ENCODE measurements around the gene TUBG2. TPM values are rescaled to one million over a fixed set of nuclear protein-coding genes. Genes with fewer than 3 reads are reported as not detected.

TUBG2 gene
- total RNA-seq, 1 donor from 2014 or later, result 14.2 TPM

- TF ChIP-seq CTCF (conservative IDR thresholded peaks at IDR 0.05; ENCODE audit: low read depth, low read length), result no peak
- no peak overlapping the region for H3K4me3 ChIP-seq (ENCODE audit: low read depth, low read length)
- DNase-seq (ENCODE audit: low read depth), result no peak
These were observed 45.4 kb downstream of the TUBG2 start for GRCh38 chr17:42704490-42704836.

GRCh38 chr17:42704837-42705494, 45.9 kb downstream of the TUBG2 start:
- H3K4me3 ChIP-seq (ENCODE audit: low read depth, low read length), result no peak overlapping the region
- DNase-seq (ENCODE audit: low read depth), result no peak
- TF ChIP-seq CTCF (conservative IDR thresholded peaks at IDR 0.05; ENCODE audit: low read depth, low read length), result no peak

GRCh38 chr17:42706732-42707131, 47.6 kb downstream of the TUBG2 start:
- H3K4me3 ChIP-seq (ENCODE audit: low read depth, low read length), result no peak overlapping the region
- no peak for TF ChIP-seq CTCF (conservative IDR thresholded peaks at IDR 0.05; ENCODE audit: low read depth, low read length)
- no peak for DNase-seq (ENCODE audit: low read depth)

GRCh38 chr17:42708588-42708987, 49.5 kb downstream of the TUBG2 start:
- no peak for TF ChIP-seq CTCF (conservative IDR thresholded peaks at IDR 0.05; ENCODE audit: low read depth, low read length)
- no peak for DNase-seq (ENCODE audit: low read depth)
- no peak overlapping the region for H3K4me3 ChIP-seq (ENCODE audit: low read depth, low read length)

GRCh38 chr17:42709561-42709960, 50.5 kb downstream of the TUBG2 start:
- H3K4me3 ChIP-seq (ENCODE audit: low read depth, low read length), result no peak overlapping the region
- no peak for DNase-seq (ENCODE audit: low read depth)
- no peak for TF ChIP-seq CTCF (conservative IDR thresholded peaks at IDR 0.05; ENCODE audit: low read depth, low read length)

Other genes with a start within 250 kb of the TUBG2 start
- gene CAVIN1, start 236.0 kb upstream of the TUBG2 start, total RNA-seq, result 184 and 265 TPM in 2 replicates
- gene ATP6V0A1, start 200.4 kb upstream of the TUBG2 start, total RNA-seq, result 25.4 and 32.3 TPM in 2 replicates
- gene NAGLU, start 123.0 kb upstream of the TUBG2 start, total RNA-seq, result 25.2 and 28.8 TPM in 2 replicates
- 0.75 and 0.94 TPM in 2 replicates for gene HSD17B1, start 106.4 kb upstream of the TUBG2 start, total RNA-seq
- gene COASY, start 97.1 kb upstream of the TUBG2 start, total RNA-seq, result 49.4 and 58.2 TPM in 2 replicates
- gene MLX, start 92.2 kb upstream of the TUBG2 start, total RNA-seq, result 15.7 and 47.6 TPM in 2 replicates
- 23.8 and 25.9 TPM in 2 replicates for gene PSMC3IP, start 81.6 kb upstream of the TUBG2 start, total RNA-seq
- gene RETREG3, start 49.9 kb upstream of the TUBG2 start, total RNA-seq, result 38.0 and 38.2 TPM in 2 replicates
- 96.1 and 142 TPM in 2 replicates for gene TUBG1, start 49.6 kb upstream of the TUBG2 start, total RNA-seq
- 8.5 and 19.1 TPM in 2 replicates for gene PLEKHH3, start 17.7 kb downstream of the TUBG2 start, total RNA-seq
- 3.0 and 6.5 TPM in 2 replicates for gene CCR10, start 22.6 kb downstream of the TUBG2 start, total RNA-seq
- 4.1 and 11.8 TPM in 2 replicates for gene CNTNAP1, start 23.2 kb downstream of the TUBG2 start, total RNA-seq
- 6.9 and 14.4 TPM in 2 replicates for gene EZH1, start 85.8 kb downstream of the TUBG2 start, total RNA-seq
- gene RAMP2, start 101.9 kb downstream of the TUBG2 start, total RNA-seq, result 1.0 and 4.3 TPM in 2 replicates
- 90.1 and 136 TPM in 2 replicates for gene VPS25, start 114.2 kb downstream of the TUBG2 start, total RNA-seq
- gene WNK4, start 121.3 kb downstream of the TUBG2 start, total RNA-seq, result 2.3 and 11.3 TPM in 2 replicates
- gene COA3, start 139.4 kb downstream of the TUBG2 start, total RNA-seq, result 85.6 and 95.0 TPM in 2 replicates
- gene CNTD1, start 139.6 kb downstream of the TUBG2 start, total RNA-seq, result not detected in 2 replicates
- gene BECN1, start 165.0 kb downstream of the TUBG2 start, total RNA-seq, result 52.2 and 68.4 TPM in 2 replicates
- gene PSME3, start 174.1 kb downstream of the TUBG2 start, total RNA-seq, result 126 and 190 TPM in 2 replicates
- gene AOC2, start 185.3 kb downstream of the TUBG2 start, total RNA-seq, result 0.22 TPM in 1 of 2 replicates, not detected in the other
- not detected in 2 replicates for gene AOC3, start 191.9 kb downstream of the TUBG2 start, total RNA-seq
- not detected in 2 replicates for gene G6PC1, start 241.5 kb downstream of the TUBG2 start, total RNA-seq

All from epithelial cell of proximal tubule (primary cell).